Thyroid gland (tissue), 4 donors: ENCODE measurements around the gene XK.

Source experiments
- POLR2A ChIP-seq, 2 donors: fragments of 450-650 bp; IDR thresholded peaks; one replicate each; pipeline ENCODE4 v1.6.1; 2017; ENCODE audit warnings: antibody characterized with exemption in 2 of 2, mild to moderate bottlenecking in 2 of 2, moderate library complexity in 1 of 2
- TF ChIP-seq, protein P1 (sequence below), 6 experiments: fragments of 200-600 bp in 3 of 6; fragments of 450-650 bp in 3 of 6; sonication (generic) in 3 of 6; IDR thresholded peaks; one replicate each; pipeline ENCODE4 v1.5.1; 2016 to 2019; ENCODE audit warnings: antibody characterized with exemption in 6 of 6, mild to moderate bottlenecking in 2 of 6, inconsistent platforms in 1 of 6, moderate library complexity in 1 of 6

DNA sequence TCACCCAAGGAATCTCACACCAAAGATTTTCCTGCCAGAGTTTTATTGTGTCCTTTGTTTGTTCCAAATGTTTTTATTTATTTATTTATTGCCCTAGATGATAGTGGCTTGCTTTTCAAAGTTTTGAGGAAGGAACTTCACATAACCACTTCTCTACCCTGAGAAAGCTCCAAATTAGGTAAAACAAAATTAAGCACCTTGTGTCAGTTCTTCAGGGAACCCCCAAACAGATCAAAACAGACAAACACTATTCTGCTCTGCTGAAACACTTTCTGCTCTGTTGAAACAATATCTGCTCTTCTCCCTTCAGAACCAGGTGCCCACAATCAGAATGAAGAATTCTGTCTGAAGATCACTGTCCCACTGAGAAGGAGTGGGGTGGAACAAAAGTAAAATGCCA lies 77.8 kb downstream of the XK start:
- no peak for TF ChIP-seq POLR2A (IDR thresholded peaks at IDR 0.05)
- TF ChIP-seq, protein P1, sequence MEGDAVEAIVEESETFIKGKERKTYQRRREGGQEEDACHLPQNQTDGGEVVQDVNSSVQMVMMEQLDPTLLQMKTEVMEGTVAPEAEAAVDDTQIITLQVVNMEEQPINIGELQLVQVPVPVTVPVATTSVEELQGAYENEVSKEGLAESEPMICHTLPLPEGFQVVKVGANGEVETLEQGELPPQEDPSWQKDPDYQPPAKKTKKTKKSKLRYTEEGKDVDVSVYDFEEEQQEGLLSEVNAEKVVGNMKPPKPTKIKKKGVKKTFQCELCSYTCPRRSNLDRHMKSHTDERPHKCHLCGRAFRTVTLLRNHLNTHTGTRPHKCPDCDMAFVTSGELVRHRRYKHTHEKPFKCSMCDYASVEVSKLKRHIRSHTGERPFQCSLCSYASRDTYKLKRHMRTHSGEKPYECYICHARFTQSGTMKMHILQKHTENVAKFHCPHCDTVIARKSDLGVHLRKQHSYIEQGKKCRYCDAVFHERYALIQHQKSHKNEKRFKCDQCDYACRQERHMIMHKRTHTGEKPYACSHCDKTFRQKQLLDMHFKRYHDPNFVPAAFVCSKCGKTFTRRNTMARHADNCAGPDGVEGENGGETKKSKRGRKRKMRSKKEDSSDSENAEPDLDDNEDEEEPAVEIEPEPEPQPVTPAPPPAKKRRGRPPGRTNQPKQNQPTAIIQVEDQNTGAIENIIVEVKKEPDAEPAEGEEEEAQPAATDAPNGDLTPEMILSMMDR (IDR thresholded peaks at IDR 0.05), result no peak
